PFSK-1 (cell line): ENCODE data around the gene AFAP1L2.

ENCODE experiments used
- FOXP2 ChIP-seq: optimal IDR thresholded peaks from 2 replicates; pipeline ENCODE3; 2011; ENCODE audit warnings: borderline replicate concordance, control low read depth, inconsistent platforms; ENCODE audit not compliant: insufficient read depth; ENCODE audit errors: extremely low read length, extremely low read depth
- POLR2AphosphoS5 ChIP-seq: IDR thresholded peaks from 2 replicates; pipeline ENCODE4 v1.6.1; 2012; ENCODE audit warnings: low read depth, mild to moderate bottlenecking, control low read depth, low read length, moderate library complexity
- SIN3A ChIP-seq: IDR thresholded peaks from 2 replicates; pipeline ENCODE4 v1.6.1; 2012; ENCODE audit warnings: mild to moderate bottlenecking, low read length, moderate library complexity, borderline replicate concordance; ENCODE audit not compliant: insufficient read depth
- TAF1 ChIP-seq: IDR thresholded peaks from 2 replicates; pipeline ENCODE4 v1.6.1; 2012; ENCODE audit warnings: low read length, control low read depth, borderline replicate concordance; ENCODE audit not compliant: insufficient read depth
- TF ChIP-seq, protein P1 (sequence below), 2 experiments: IDR thresholded peaks; 2 replicates each; pipeline versions ENCODE4 v1.6.1 to v1.8.0; 2011 to 2012; ENCODE audit warnings: low read depth in 2 of 2, low read length in 2 of 2, control low read depth in 1 of 2, inconsistent platforms in 1 of 2, mild to moderate bottlenecking in 1 of 2, moderate library complexity in 1 of 2; ENCODE audit not compliant: insufficient read depth in 1 of 2

DNA sequence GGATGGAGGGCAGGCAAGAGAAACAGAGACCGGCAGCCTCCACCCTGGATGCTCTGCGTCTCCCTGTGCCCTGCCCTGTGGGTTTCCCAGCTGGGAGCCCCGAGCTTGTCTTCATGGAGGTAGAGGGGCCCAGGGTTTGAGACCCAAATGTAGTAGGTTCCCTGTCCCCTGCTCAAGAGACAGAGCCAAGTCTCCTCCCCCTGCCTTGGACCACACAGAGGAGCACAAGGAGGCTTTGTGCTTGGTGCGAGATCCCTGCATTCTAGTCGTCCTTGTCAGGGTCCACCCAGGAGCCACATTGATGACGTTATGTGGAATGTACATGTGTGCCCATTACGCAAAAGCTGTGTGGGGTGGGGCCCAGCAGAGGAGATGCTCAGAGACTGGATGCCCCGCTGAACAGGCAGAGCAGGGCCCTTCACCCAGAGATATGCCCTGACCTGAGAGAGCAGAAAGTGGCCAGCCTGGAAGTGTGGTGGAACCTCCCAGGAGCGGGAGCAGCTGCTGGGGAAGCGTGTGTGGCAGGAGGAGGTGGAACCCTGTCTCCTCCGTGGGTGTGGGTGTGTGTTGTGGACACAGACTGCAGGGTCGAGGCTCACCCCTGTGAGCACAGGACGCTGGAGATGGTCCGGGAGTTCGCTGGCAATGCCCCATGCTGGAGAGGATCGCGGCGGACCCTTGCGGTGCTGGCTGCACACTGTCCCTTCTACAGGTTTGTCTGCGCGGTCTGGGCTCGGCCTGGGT, 126.0 kb downstream of the AFAP1L2 start:
- TF ChIP-seq, protein P1, sequence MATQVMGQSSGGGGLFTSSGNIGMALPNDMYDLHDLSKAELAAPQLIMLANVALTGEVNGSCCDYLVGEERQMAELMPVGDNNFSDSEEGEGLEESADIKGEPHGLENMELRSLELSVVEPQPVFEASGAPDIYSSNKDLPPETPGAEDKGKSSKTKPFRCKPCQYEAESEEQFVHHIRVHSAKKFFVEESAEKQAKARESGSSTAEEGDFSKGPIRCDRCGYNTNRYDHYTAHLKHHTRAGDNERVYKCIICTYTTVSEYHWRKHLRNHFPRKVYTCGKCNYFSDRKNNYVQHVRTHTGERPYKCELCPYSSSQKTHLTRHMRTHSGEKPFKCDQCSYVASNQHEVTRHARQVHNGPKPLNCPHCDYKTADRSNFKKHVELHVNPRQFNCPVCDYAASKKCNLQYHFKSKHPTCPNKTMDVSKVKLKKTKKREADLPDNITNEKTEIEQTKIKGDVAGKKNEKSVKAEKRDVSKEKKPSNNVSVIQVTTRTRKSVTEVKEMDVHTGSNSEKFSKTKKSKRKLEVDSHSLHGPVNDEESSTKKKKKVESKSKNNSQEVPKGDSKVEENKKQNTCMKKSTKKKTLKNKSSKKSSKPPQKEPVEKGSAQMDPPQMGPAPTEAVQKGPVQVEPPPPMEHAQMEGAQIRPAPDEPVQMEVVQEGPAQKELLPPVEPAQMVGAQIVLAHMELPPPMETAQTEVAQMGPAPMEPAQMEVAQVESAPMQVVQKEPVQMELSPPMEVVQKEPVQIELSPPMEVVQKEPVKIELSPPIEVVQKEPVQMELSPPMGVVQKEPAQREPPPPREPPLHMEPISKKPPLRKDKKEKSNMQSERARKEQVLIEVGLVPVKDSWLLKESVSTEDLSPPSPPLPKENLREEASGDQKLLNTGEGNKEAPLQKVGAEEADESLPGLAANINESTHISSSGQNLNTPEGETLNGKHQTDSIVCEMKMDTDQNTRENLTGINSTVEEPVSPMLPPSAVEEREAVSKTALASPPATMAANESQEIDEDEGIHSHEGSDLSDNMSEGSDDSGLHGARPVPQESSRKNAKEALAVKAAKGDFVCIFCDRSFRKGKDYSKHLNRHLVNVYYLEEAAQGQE (IDR thresholded peaks at IDR 0.05; ENCODE audit: insufficient read depth in 1 of 2, low read depth in 2 of 2, low read length in 2 of 2): no peak
- TF ChIP-seq SIN3A: no peak
- TF ChIP-seq POLR2AphosphoS5: no peak
- no peak for TF ChIP-seq TAF1
- no peak for TF ChIP-seq FOXP2
